HPDE6-E6E7 (cell line): ENCODE data around the gene UBE2O.

ENCODE experiments used
- DNase-seq: peaks from one replicate; pipeline ENCODE4 v3.0.0; 2011; ENCODE audit warnings: missing footprints; ENCODE audit errors: extremely low spot score

Gene UBE2O

DNA sequence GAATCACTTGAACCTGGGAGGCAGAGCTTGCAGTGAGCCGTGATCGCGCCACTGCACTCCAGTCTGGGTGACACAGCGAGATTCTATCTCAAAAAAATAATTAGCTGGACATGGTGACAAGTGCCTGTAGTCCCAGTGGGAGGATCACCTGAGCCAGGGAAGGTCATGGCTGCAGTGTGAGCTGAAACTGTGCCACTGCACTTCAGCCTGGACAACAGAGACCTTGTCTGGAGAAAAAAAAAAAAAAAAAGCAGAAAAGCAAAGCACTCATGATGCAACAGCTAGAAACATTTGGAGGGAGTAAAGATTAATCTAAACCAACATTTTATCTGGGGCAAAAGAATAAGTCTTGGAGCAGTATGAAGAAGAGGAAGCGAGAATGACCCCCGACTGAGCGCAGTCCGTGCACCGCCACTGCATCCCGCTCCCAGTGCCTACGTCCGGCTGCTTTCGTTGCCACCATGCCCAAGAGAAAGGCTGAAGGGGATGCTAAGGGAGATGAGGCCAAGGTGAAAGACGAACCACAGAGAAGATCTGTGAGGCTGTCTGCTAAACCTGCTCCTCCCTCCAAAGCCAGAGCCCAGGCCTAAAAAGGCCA is 107.5 kb downstream of the UBE2O start:
- no peak for DNase-seq

DNA sequence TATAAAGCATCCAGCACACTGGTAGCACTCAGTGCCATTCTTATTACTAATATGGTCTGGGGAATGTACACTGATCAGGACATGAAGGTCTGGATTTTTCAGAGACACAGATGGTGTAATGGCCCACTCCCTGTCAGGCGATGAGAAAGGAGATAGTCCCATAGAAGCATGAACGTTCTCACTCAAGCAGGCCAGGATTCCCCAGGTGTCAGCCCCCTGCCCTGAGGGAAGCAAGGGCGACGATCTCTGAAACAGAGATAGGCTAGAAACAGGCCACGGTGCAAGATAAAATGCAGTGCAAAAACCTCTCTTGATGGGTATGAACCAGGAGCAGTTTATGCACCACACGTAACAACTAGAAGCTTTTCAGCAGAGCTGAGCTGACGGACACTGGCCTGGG is 109.8 kb downstream of the UBE2O start:
- no peak for DNase-seq

DNA sequence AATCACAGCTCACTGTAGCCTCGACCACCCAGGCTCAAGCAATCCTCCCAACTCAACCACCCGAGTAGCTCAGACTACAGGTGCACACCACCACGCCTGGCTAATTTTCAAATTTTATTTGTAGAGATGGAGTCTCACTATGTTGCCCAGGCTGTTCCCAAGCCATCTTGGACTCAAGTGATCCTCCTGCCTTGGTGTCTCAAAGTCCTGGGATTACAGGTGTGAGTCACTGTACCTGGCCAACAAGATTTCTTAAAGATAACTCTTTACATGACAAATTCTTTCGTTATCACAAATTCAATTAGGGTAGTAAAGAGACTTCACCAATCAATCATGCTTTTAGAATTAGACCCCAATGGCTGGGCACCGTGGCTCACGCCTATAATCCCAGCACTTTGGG is 111.7 kb downstream of the UBE2O start:
- no peak for DNase-seq
